ENCODE data around the gene RNF217. TPM values are rescaled to one million over a fixed set of nuclear protein-coding genes. Genes with fewer than 3 reads are reported as not detected.

RNF217 gene
- total RNA-seq, 2 experiments from 2014 or later, result 0.12 to 0.30 TPM

DNA sequence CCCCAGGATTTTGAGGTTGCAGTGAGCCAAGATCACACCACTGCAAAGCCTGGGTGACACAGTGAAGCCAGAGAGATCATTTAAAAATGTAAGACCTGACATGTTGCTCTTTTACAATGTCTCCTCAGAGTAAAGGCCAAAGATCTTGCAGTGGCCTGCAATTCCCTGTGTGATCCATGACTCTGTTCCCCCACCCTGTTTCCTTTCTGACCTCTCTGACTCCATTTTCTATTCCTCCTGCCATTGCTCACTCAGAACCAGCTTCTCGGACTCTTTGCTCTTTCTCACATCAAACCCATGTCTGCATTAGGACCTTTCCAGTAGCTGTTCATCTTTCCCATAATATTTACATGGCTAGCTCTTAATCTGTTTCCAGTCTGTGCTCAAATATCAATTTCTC is 28.8 kb downstream of the RNF217 start:
- Mint-ChIP-seq H3K36me3 (no peaks in the 10 kb centered on the region), H3K27ac (no peak overlapping the region), H3K27me3 (no peaks in the 10 kb centered on the region), H3K9me3 (no peaks in the 10 kb centered on the region), H3K4me1 (peaks cover 4% of the 10 kb centered on the region), H3K4me3 (no peak overlapping the region)
- no peak for DNase-seq

DNA sequence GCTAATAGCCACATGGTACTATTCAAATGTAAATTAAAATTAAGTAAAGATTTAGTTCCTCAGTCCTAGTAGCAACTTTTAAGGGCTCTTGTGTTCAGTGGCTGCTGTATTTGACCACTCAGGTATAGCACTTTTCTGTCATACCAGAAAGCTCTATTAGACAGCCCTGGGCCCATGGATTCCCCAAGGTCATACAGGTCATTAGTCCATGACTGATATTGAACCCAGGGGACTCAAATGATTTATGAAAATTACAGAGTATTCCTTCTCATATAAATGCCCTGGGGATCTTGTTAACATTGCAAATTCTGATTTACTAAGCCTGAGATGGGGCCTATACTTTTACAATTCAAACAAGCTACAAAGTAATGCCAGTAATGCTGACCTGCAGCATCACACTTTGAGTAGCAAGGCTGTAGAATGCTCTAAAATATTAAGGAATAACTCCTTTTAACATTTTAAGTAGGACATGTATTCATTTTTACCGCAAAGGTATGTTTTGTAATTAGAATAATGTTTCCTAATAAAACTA is 29.6 kb downstream of the RNF217 start:
- no peaks in the 10 kb centered on the region for H3K36me3 Mint-ChIP-seq

DNA sequence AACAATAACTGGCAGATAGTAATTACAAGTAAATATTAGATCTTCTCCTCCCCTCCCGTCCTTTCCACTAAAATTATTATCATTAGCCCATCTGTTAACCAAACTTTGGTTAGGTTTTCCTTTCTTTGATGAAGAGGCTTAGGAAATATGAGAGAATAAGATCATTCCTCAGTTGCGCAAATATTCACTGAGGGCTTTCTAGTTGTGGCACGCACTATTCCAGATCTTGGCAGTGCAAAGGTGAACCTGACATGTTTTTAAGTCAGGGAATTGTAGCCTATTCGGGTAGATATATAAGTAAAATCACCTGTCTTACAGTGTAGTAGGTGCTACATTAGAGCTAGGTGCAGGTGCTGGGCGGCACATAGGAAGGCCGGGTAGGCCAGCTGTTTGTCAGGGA is 31.1 kb downstream of the RNF217 start:
- DNase-seq, result no peak
- H3K27ac Mint-ChIP-seq, result no peak overlapping the region
- no peaks in the 10 kb centered on the region for H3K4me1 Mint-ChIP-seq
- no peaks in the 10 kb centered on the region for H3K36me3 Mint-ChIP-seq
- no peaks in the 10 kb centered on the region for H3K9me3 Mint-ChIP-seq
- H3K27me3 Mint-ChIP-seq, result no peaks in the 10 kb centered on the region
- H3K4me3 Mint-ChIP-seq, result no peak overlapping the region

More for the DNA sequence above, 29.6 kb downstream of the RNF217 start:
- no peak overlapping the region for H3K27ac Mint-ChIP-seq
- no peaks in the 10 kb centered on the region for H3K4me1 Mint-ChIP-seq
- no peak for DNase-seq
- no peaks in the 10 kb centered on the region for H3K27me3 Mint-ChIP-seq
- no peaks in the 10 kb centered on the region for H3K9me3 Mint-ChIP-seq
- H3K4me3 Mint-ChIP-seq, result no peak overlapping the region

- Mint-ChIP-seq H3K4me3 (no peak overlapping the region), H3K27me3 (no peaks in the 10 kb centered on the region)
- DNase-seq, result no peak
These were observed 32.4 kb downstream of the RNF217 start for GRCh38 chr6:124994648-124995047.

DNA sequence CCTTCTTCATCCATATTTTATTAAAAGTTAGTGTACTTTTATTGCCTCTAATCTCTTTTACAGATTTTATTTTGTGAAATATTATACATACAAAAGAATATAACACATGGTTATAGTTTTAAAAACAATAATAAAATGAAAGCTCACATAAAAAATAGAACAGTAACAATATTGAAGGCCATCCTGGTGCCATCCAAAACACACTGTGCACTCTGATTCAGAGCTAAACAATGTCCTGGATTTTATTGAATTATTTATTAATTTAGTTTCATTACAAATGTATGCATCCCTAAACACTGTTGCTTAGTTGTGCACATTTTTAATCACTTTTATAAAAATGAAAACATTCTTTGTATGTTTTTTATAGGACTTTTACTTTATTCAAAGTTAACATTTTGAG is 32.9 kb downstream of the RNF217 start:
- Mint-ChIP-seq H3K27ac (no peak overlapping the region), H3K9me3 (no peaks in the 10 kb centered on the region), H3K4me3 (no peak overlapping the region), H3K27me3 (no peaks in the 10 kb centered on the region), H3K36me3 (no peaks in the 10 kb centered on the region), H3K4me1 (no peaks in the 10 kb centered on the region)
- no peak for DNase-seq

More at GRCh38 chr6:124994648-124995047, 32.4 kb downstream of the RNF217 start:
- H3K4me1 Mint-ChIP-seq, result no peaks in the 10 kb centered on the region
- no peaks in the 10 kb centered on the region for H3K36me3 Mint-ChIP-seq
- no peaks in the 10 kb centered on the region for H3K9me3 Mint-ChIP-seq
- no peak overlapping the region for H3K27ac Mint-ChIP-seq

DNA sequence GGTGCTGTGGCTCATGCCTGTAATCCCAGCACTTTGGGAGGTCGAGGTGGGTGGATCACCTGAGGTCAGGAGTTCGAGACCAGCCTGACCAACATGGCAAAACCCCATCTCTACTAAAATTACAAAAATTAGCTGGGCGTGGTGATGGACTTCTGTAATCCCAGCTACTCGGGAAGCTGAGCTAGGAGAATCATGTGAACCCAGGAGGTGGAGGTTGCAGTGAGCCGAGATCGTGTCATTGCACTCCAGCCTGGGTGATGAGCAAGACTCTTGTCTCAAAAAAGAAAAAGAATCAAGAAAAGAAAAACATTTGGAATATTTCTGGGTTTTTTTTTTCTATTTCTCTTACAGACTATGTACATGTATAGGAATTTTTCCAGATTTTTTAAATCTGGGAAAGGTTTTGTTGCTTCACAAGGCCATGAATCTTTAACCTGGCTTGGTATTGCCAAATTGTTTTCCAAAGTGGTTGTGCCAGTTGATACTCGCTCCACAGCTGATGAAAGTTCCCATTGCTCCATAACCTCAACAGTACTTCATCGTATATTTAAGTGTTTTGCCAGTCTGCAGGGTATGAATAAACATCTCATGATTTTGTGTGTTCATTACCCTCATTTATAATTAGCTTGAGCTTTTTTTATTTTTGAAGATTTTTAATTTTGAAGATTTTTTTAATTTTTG is 33.5 kb downstream of the RNF217 start:
- no peaks in the 10 kb centered on the region for H3K36me3 Mint-ChIP-seq
- no peaks in the 10 kb centered on the region for H3K27me3 Mint-ChIP-seq
- DNase-seq, result no peak
- H3K9me3 Mint-ChIP-seq, result no peaks in the 10 kb centered on the region
- H3K4me1 Mint-ChIP-seq, result no peaks in the 10 kb centered on the region
- H3K4me3 Mint-ChIP-seq, result no peak overlapping the region
- no peak overlapping the region for H3K27ac Mint-ChIP-seq

DNA sequence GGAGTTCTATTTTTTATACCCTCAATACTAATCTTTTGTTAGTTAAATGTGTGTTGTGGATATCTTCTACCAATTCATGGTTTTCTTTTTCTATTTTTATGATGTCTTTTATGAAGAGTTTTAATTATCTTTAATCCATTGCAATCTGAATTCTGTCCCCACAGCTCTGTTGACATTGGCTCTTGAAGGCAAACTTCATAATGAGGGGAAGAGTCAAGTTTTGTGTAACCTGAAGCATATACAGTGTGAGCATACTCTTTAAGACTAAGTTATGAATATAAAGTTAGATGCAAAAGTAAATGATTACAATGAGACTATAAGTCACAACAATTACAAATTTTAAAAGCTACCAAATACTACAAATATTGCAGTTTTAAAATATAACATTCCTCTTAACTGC is 34.2 kb downstream of the RNF217 start:
- Mint-ChIP-seq H3K27me3 (no peaks in the 10 kb centered on the region), H3K4me1 (no peaks in the 10 kb centered on the region), H3K27ac (no peak overlapping the region), H3K4me3 (no peak overlapping the region), H3K36me3 (no peaks in the 10 kb centered on the region), H3K9me3 (no peaks in the 10 kb centered on the region)
- DNase-seq, result no peak

DNA sequence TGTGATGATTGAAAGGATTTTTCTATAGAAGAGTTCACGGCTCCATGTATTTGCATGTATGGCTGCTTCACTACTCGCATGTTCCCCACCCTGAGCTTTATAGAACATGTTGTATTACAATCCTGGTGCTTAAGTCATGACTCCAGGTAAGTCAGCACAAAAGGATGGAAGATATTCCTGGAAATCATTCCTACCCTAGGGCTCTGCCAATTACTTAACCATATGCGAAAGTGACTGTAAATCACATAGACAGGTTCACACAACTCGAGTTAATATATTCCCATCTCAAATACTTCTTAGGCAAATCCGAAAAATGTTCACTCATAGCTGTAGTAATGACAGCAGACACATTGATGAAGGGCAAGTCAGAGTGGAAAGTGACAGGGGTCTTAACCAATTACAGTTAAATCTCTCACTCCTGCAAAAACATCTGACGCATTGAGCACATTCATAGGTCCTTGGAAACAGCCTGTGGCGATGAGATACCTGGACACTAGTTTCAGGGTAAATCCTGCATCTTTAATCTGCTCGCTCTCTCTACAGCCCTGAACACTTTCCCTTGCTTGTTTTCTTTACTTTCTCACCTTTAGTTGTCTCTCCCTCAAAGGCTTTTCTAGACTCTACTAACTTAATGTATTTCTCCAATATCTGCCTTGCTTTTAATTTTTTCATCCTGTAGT is 35.1 kb downstream of the RNF217 start:
- Mint-ChIP-seq H3K4me3 (no peak overlapping the region), H3K4me1 (no peaks in the 10 kb centered on the region), H3K27ac (no peak overlapping the region), H3K36me3 (no peaks in the 10 kb centered on the region), H3K9me3 (no peaks in the 10 kb centered on the region), H3K27me3 (no peaks in the 10 kb centered on the region)
- DNase-seq, result no peak

DNA sequence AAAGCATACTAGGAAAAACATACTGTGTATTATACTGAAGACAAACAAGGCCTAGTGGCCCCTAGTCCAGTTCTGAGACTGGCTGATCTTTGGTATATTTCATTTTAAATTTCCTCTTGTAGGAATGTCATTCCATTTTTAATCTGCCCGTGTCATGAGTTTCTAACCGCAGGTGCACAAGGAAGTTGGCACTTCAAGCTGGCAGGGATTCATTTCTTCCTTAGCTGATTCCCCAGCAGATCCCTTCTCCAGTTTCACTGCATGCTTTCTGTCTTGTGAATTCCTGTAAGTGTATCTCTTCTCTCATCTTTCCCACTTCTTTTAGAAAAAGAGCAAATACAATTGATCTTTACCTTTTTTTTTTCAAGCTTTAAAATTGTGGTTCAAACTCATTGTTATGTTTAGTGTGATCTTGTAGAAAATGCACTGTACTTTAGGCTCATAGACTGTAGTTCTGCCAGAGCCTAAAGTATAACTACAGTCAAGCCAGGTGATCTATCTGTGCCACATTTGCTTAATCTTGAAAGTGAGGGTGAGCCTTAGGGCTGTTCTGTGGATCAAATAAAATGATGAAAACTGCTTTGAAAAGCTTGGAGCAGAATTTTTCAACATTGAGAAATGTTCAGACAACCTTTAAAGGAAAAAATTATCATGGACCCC is 37.0 kb downstream of the RNF217 start:
- no peaks in the 10 kb centered on the region for H3K27me3 Mint-ChIP-seq
- no peaks in the 10 kb centered on the region for H3K36me3 Mint-ChIP-seq
- H3K4me3 Mint-ChIP-seq, result no peak overlapping the region
- H3K4me1 Mint-ChIP-seq, result no peaks in the 10 kb centered on the region
- no peak for DNase-seq
- no peaks in the 10 kb centered on the region for H3K9me3 Mint-ChIP-seq
- no peak overlapping the region for H3K27ac Mint-ChIP-seq

DNA sequence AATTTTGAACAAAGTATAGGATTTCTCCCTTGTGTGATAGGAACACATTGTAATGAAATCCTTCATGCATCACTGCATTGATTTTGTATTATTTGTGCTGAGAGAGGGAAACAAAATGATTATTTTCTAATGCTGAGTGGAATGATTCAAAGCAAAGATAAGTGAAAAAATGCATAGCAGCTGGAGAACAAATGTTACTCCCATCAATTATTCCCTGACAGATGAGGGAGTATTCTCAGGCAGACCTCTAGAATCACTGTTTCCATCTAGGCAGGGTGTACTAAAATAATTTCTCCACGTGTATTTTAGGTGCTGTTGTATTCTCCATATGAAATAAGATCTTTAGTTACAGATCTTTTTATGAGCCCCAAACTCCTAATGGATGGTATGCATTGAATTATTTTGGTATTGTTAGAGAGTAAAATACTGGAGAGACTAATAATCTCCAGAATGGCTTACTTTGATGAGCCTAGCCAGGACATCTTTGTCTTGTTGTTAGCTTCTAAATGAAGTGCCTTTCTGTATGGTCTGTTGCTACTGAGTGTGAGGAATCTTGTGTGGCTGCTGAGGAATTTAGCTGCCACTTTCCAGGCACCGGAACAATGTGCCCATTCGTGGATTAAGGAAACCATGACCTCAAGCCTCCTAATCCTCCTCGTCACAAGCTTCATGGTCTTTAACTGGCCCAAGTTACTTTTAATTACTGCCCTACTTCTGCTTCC is 39.6 kb downstream of the RNF217 start:
- H3K4me3 Mint-ChIP-seq, result no peak overlapping the region
- H3K9me3 Mint-ChIP-seq, result no peaks in the 10 kb centered on the region
- H3K4me1 Mint-ChIP-seq, result no peaks in the 10 kb centered on the region
- H3K27ac Mint-ChIP-seq, result no peak overlapping the region
- no peaks in the 10 kb centered on the region for H3K27me3 Mint-ChIP-seq
- DNase-seq, result no peak
- no peaks in the 10 kb centered on the region for H3K36me3 Mint-ChIP-seq

DNA sequence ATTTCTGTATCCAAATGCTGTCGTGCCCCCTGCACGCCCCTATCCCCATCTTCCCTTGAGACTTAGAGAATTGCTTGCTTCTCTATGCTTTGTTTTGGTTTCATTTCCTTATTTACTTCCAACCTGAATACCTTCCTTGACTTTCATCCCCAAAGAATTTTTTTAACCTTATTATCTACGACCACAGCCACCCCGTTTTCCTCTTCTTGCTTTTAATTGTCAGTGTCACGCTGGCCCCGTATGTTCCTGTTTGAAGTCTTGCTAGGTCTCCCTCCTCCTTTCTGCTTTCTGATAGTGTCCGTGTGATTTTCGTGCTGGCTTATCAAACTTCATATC is 40.1 kb downstream of the RNF217 start:
- no peak overlapping the region for H3K27ac Mint-ChIP-seq
- H3K9me3 Mint-ChIP-seq, result no peaks in the 10 kb centered on the region
- no peak overlapping the region for H3K4me3 Mint-ChIP-seq
- no peaks in the 10 kb centered on the region for H3K4me1 Mint-ChIP-seq
- DNase-seq, result no peak
- H3K36me3 Mint-ChIP-seq, result no peaks in the 10 kb centered on the region
- H3K27me3 Mint-ChIP-seq, result no peaks in the 10 kb centered on the region

DNA sequence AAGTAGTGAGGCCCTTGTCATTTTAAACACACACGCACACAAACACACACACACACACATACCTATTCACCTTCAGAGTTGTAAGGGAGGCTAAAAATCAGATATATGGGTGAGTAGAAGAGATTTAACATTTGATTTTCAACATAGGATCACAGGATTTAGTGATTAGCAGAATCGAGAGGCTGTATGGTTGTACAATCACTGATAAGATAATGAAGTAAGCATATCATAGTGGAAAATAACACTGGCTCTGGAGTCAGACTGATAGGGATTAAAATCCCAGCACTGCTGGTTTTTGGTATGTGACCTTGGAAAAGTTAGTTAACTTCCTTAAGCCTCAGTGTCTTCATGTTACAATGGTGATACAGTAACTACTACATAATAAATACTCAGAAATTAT is 40.8 kb downstream of the RNF217 start:
- Mint-ChIP-seq H3K27ac (no peak overlapping the region), H3K36me3 (no peaks in the 10 kb centered on the region), H3K27me3 (no peaks in the 10 kb centered on the region), H3K4me1 (no peaks in the 10 kb centered on the region), H3K9me3 (no peaks in the 10 kb centered on the region), H3K4me3 (no peak overlapping the region)
- DNase-seq, result no peak

- Mint-ChIP-seq H3K4me3 (no peak overlapping the region), H3K4me1 (no peaks in the 10 kb centered on the region), H3K9me3 (no peaks in the 10 kb centered on the region), H3K27ac (no peak overlapping the region), H3K27me3 (peaks cover 3% of the 10 kb centered on the region), H3K36me3 (no peaks in the 10 kb centered on the region)
- no peak for DNase-seq
These were observed 42.0 kb downstream of the RNF217 start for GRCh38 chr6:125004198-125004597.

- H3K9me3 Mint-ChIP-seq, result no peaks in the 10 kb centered on the region
- H3K4me3 Mint-ChIP-seq, result no peak overlapping the region
- no peaks in the 10 kb centered on the region for H3K4me1 Mint-ChIP-seq
- H3K27ac Mint-ChIP-seq, result no peak overlapping the region
- H3K36me3 Mint-ChIP-seq, result no peaks in the 10 kb centered on the region
- H3K27me3 Mint-ChIP-seq, result peaks cover 11% of the 10 kb centered on the region
- DNase-seq, result no peak
These were observed 42.8 kb downstream of the RNF217 start for GRCh38 chr6:125004797-125005595.

Measured in activated naive CD8-positive, alpha-beta T cell treated with anti-CD3 and anti-CD28 coated beads for 36 hours (primary cell).